ENCODE data around the gene SRP19.
A peak's percentile ranks its signal among the peaks of the same experiment; 100 is the strongest.

Gene SRP19

DNA sequence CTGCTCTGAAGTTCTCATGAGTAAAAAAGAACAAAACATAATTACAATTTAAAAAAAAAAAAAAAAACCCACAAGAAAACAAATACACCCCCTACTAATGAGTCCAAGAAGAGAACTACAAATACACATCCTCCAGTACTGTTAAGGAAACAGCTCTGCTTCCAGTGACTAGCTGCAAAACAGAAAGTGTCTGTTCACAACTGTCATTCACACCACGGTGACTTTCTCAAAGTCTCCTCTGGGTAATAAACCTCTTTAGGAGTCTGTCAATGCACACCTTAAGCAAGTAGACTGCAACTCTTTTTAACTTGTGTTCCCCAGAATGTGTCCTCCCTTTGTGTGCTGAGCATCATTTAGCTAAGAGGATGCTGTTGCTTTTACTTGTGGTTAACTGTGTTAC lies 54.7 kb downstream of the SRP19 start:
- peaks cover 44% of the 10 kb centered on the region for H3K36me3 Mint-ChIP-seq (ENCODE audit: insufficient read depth)
- no peaks in the 10 kb centered on the region for H3K27me3 Mint-ChIP-seq
- H3K4me3 Mint-ChIP-seq, result peak overlapping the region; percentile 5 to 62
- peak overlapping the region; percentile 9 to 61 for H3K27ac Mint-ChIP-seq
- no peak for DNase-seq
- no peaks in the 10 kb centered on the region for H3K9me3 Mint-ChIP-seq
- peak; percentile 69 for ATAC-seq (replicated peaks)
- peaks cover 45 to 73% of the 10 kb centered on the region in 2 donors for H3K4me1 Mint-ChIP-seq (ENCODE audit: low read depth in 2 of 2)

DNA sequence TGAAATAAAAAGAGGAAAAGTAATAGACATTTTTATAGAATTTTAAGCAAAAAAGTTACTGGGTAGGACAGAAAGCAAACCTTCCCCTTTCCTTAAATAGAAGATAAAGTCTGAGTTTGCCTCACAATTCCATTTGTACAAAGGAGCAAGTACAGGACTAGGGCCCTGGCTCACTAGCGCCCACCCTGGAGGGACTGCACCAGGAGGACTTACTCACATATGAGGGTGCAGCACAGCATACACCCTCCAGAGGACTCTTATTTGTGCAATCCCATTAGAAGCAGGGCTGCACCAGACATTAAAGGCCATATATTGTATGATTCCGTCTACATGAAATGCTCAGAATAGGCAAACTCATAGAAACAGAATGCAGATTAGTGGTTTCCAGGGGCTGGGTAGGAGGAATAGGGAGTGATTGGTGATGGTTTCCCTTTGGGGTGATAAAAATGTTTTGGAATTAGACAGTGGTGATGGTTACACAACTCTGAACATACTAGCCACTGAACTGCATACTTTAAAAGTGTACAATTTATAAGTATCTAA lies 56.4 kb downstream of the SRP19 start:
- H3K4me3 Mint-ChIP-seq, result peak overlapping the region; percentile 46 to 51
- no peaks in the 10 kb centered on the region for H3K9me3 Mint-ChIP-seq
- ATAC-seq (replicated peaks) (no peak), DNase-seq (no peak)
- peaks cover 43% of the 10 kb centered on the region for H3K36me3 Mint-ChIP-seq (ENCODE audit: insufficient read depth)
- peaks cover 51 to 73% of the 10 kb centered on the region in 2 donors for H3K4me1 Mint-ChIP-seq (ENCODE audit: low read depth in 2 of 2)
- H3K27me3 Mint-ChIP-seq, result no peaks in the 10 kb centered on the region
- peak overlapping the region; percentile 61 to 74 for H3K27ac Mint-ChIP-seq

DNA sequence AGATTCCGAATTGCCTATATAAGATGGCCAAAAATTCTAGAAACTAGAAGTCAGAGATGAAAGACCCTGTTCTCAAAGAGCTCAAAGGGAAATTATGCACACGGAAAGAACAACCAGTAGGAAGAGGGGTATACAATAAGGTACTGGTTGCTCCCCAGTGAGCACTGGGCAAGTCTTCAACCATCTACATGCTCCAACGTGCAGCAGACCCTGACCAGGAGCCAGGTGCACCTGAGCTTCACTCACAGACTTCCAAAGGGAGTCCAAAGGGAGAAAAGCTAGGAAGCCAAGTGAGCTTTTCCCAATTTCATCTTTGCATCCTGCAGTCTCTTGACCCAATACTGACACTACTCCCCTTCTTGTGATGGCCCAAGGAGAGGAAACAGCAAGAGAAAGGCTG lies 57.0 kb downstream of the SRP19 start:
- H3K27ac Mint-ChIP-seq, result peak overlapping the region; percentile 61 to 74
- H3K9me3 Mint-ChIP-seq, result no peaks in the 10 kb centered on the region
- H3K4me1 Mint-ChIP-seq (ENCODE audit: low read depth in 2 of 2), result peaks cover 52 to 73% of the 10 kb centered on the region in 2 donors
- H3K27me3 Mint-ChIP-seq, result no peaks in the 10 kb centered on the region
- ATAC-seq (replicated peaks) (no peak), DNase-seq (no peak)
- peaks cover 37% of the 10 kb centered on the region for H3K36me3 Mint-ChIP-seq (ENCODE audit: insufficient read depth)
- H3K4me3 Mint-ChIP-seq, result peak overlapping the region; percentile 46 to 56

GRCh38 chr5:112918679-112919078 lies 57.6 kb downstream of the SRP19 start:
- H3K36me3 Mint-ChIP-seq (ENCODE audit: insufficient read depth), result peaks cover 39% of the 10 kb centered on the region
- peak overlapping the region; percentile 40 to 56 for H3K4me3 Mint-ChIP-seq
- H3K27ac Mint-ChIP-seq, result peak overlapping the region; percentile 61 to 74
- no peaks in the 10 kb centered on the region for H3K9me3 Mint-ChIP-seq
- ATAC-seq (replicated peaks) (no peak), DNase-seq (no peak)
- no peaks in the 10 kb centered on the region for H3K27me3 Mint-ChIP-seq
- H3K4me1 Mint-ChIP-seq (ENCODE audit: low read depth in 2 of 2), result peaks cover 56 to 76% of the 10 kb centered on the region in 2 donors
